GM12878 (cell line): Measurements from ENCODE around the gene BBS4. TPM values are rescaled to one million over a fixed set of nuclear protein-coding genes. Genes with fewer than 3 reads are reported as not detected.

Experiments used
- CREB1 ChIP-seq: IDR thresholded peaks from 2 replicates; pipeline ENCODE4 v1.6.1; 2012; ENCODE audit warnings: low read depth, mild to moderate bottlenecking, inconsistent platforms
- EED ChIP-seq: sonication (generic); IDR thresholded peaks from 2 replicates; pipeline ENCODE4 v1.6.1; 2016; ENCODE audit warnings: antibody characterized with exemption, low read depth
- ETV6 ChIP-seq, 2 experiments: fragments of 450-650 bp in 1 of 2; IDR thresholded peaks in 1 of 2; conservative IDR thresholded peaks in 1 of 2; 2 replicates each; pipeline ENCODE4 v1.6.1; 2014; ENCODE audit warnings: antibody characterized with exemption in 1 of 2, borderline replicate concordance in 1 of 2, low read depth in 1 of 2, mild to moderate bottlenecking in 1 of 2, moderate library complexity in 1 of 2
- GABPA ChIP-seq: IDR thresholded peaks from 2 replicates; pipeline ENCODE4 v1.6.1; 2014; ENCODE audit warnings: antibody characterized with exemption, low read depth, mild to moderate bottlenecking, inconsistent platforms
- HDGF ChIP-seq: fragments of 450-650 bp; IDR thresholded peaks from 2 replicates; pipeline ENCODE4 v1.6.1; 2016; ENCODE audit warnings: antibody characterized with exemption
- IRF4 ChIP-seq: IDR thresholded peaks from 2 replicates; pipeline ENCODE4 v1.6.1; 2011; ENCODE audit warnings: low read depth, low read length
- MYB ChIP-seq: fragments of 150-350 bp; IDR thresholded peaks from 2 replicates; pipeline ENCODE4 v1.6.1; 2014; ENCODE audit warnings: mild to moderate bottlenecking, low read depth, low read length, borderline replicate concordance
- MYC ChIP-seq: IDR thresholded peaks from 2 replicates; pipeline ENCODE4 v1.6.1; 2011; ENCODE audit warnings: mild to moderate bottlenecking, low read length, moderate library complexity, inconsistent platforms; ENCODE audit not compliant: insufficient read depth, insufficient replicate concordance, insufficient read length, severe bottlenecking
- POU2F2 ChIP-seq: IDR thresholded peaks from 3 replicates; pipeline ENCODE4 v1.6.1; 2011; ENCODE audit warnings: low read depth, mild to moderate bottlenecking, low read length, borderline replicate concordance
- SMAD5 ChIP-seq: IDR thresholded peaks from 2 replicates; pipeline ENCODE4 v1.6.1; 2016; ENCODE audit warnings: antibody characterized with exemption, low read depth
- TCF3 ChIP-seq: IDR thresholded peaks from 2 replicates; pipeline ENCODE4 v1.6.1; 2012; ENCODE audit warnings: low read depth, mild to moderate bottlenecking, low read length, borderline replicate concordance; ENCODE audit not compliant: insufficient read depth
- YY1 ChIP-seq: IDR thresholded peaks from 2 replicates; pipeline ENCODE4 v1.6.1; 2011; ENCODE audit warnings: low read depth, mild to moderate bottlenecking, low read length
- polyA plus RNA-seq, 11 experiments: library from polyadenylated mRNA; depleted of rRNA in 4 of 11; unstranded in 6 of 11; stranded (reverse) in 5 of 11; fragments of >200 nt; fragmentation: Nextera tagmentation in 4 of 11; fragmentation: Illumina TruSeq in 1 of 11; extraction: Ambion mirVana in 4 of 11; extraction: Trizol in 1 of 11; gene quantifications; 1 replicate in 1 of 11; 2 replicates in 10 of 11; pipeline versions ENCODE4 v1.2.1 to v1.2.3, GENCODE V29; 2011 to 2016; ENCODE audit warnings: inconsistent platforms in 2 of 11, missing spikeins in 2 of 11, low read depth in 1 of 11
- total RNA-seq, 4 experiments: library from RNA; depleted of rRNA in 3 of 4; stranded (reverse); fragments of >200 nt in 3 of 4; fragmentation: Illumina TruSeq in 1 of 4; extraction: Trizol in 1 of 4; gene quantifications; 2 replicates each; pipeline versions ENCODE4 v1.2.1 to v1.2.3, GENCODE V29; 2013 to 2021
- TF ChIP-seq, protein P1 (sequence below): fragments of 450-650 bp; formaldehyde crosslinking; IDR thresholded peaks from 2 replicates; pipeline ENCODE4 v1.4.0; 2022; ENCODE audit warnings: mild to moderate bottlenecking, moderate library complexity
- TF ChIP-seq, protein P2 (sequence below): fragments of 450-650 bp; IDR thresholded peaks from 2 replicates; pipeline ENCODE4 v1.6.1; 2017; ENCODE audit warnings: mild to moderate bottlenecking, moderate library complexity
- TF ChIP-seq, protein P3 (sequence below): fragments of 450-650 bp; IDR thresholded peaks from 2 replicates; pipeline ENCODE4 v1.6.1; 2018; ENCODE audit warnings: mild to moderate bottlenecking, low read depth, moderate library complexity; ENCODE audit not compliant: partially characterized antibody

The BBS4 gene
- total and polyA plus RNA-seq, 10 of the 15 experiments (the other 5 are each of a cell fraction or from before 2014, with no cell fraction given), result 7.2 to 22.1 (median 9.9) TPM

DNA sequence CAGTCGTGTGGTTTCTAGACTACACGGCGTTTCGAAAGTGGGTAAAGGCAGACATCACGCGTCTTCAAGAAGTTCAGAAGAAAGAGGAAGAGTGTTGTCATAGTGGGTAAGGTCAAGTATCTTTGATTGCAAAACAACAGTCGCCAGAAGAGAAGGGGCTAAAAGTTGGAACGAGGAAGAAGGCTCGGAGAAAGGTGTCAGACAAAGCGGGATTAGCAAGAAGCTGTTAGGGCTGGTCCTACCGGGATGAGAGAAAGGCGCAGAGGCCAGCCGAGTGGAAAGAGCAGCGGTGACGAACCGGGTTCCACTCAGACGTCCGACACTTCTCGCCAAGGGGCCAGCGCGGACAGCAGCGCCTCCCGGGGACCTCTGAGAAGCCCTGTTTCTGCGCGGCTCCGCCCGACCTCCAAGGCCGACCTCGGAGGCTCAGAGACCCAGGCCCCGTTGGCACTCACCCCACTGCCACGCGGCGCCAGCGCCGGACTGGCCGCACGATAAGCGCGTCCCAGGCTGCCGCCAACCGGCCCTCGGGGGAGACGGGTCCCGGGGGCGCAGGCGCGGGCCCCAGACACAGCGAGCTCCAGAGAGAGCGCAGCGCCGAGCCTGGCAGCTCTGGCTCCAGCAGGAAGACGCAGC is 97.1 kb downstream of the BBS4 start (continued):
- TF ChIP-seq MYC, result no peak
- TF ChIP-seq GABPA, result no peak
- 0 out of 2 replicates have a peak, but pooled peaks have one; percentile 26 for TF ChIP-seq IRF4
- TF ChIP-seq, protein P1, sequence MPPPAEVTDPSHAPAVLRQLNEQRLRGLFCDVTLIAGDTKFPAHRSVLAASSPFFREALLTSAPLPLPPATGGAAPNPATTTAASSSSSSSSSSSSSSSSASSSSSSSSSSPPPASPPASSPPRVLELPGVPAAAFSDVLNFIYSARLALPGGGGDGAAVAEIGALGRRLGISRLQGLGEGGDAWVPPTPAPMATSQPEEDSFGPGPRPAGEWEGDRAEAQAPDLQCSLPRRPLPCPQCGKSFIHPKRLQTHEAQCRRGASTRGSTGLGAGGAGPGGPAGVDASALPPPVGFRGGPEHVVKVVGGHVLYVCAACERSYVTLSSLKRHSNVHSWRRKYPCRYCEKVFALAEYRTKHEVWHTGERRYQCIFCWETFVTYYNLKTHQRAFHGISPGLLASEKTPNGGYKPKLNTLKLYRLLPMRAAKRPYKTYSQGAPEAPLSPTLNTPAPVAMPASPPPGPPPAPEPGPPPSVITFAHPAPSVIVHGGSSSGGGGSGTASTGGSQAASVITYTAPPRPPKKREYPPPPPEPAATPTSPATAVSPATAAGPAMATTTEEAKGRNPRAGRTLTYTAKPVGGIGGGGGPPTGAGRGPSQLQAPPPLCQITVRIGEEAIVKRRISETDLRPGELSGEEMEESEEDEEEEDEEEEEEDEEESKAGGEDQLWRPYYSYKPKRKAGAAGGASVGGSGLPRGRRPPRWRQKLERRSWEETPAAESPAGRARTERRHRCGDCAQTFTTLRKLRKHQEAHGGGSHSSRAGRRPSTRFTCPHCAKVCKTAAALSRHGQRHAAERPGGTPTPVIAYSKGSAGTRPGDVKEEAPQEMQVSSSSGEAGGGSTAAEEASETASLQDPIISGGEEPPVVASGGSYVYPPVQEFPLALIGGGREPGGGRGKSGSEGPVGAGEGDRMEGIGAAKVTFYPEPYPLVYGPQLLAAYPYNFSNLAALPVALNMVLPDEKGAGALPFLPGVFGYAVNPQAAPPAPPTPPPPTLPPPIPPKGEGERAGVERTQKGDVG (CRISPR knock-in tag), result no peak
- TF ChIP-seq TCF3, result no peak
- TF ChIP-seq ETV6 (conservative IDR thresholded peaks at IDR 0.05 in 1 of 2, IDR thresholded peaks at IDR 0.05 in 1 of 2; ENCODE audit: borderline replicate concordance in 1 of 2, low read depth in 1 of 2), result no peak
- TF ChIP-seq, protein P2, sequence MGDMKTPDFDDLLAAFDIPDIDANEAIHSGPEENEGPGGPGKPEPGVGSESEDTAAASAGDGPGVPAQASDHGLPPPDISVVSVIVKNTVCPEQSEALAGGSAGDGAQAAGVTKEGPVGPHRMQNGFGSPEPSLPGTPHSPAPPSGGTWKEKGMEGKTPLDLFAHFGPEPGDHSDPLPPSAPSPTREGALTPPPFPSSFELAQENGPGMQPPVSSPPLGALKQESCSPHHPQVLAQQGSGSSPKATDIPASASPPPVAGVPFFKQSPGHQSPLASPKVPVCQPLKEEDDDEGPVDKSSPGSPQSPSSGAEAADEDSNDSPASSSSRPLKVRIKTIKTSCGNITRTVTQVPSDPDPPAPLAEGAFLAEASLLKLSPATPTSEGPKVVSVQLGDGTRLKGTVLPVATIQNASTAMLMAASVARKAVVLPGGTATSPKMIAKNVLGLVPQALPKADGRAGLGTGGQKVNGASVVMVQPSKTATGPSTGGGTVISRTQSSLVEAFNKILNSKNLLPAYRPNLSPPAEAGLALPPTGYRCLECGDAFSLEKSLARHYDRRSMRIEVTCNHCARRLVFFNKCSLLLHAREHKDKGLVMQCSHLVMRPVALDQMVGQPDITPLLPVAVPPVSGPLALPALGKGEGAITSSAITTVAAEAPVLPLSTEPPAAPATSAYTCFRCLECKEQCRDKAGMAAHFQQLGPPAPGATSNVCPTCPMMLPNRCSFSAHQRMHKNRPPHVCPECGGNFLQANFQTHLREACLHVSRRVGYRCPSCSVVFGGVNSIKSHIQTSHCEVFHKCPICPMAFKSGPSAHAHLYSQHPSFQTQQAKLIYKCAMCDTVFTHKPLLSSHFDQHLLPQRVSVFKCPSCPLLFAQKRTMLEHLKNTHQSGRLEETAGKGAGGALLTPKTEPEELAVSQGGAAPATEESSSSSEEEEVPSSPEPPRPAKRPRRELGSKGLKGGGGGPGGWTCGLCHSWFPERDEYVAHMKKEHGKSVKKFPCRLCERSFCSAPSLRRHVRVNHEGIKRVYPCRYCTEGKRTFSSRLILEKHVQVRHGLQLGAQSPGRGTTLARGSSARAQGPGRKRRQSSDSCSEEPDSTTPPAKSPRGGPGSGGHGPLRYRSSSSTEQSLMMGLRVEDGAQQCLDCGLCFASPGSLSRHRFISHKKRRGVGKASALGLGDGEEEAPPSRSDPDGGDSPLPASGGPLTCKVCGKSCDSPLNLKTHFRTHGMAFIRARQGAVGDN, result no peak
- TF ChIP-seq MYB, result no peak
- peak; percentile 71; the same call in 1 of the 2 replicates for TF ChIP-seq CREB1
- TF ChIP-seq POU2F2, result peak; percentile 54; the same call in 1 of the 3 replicates
- TF ChIP-seq, protein P3, sequence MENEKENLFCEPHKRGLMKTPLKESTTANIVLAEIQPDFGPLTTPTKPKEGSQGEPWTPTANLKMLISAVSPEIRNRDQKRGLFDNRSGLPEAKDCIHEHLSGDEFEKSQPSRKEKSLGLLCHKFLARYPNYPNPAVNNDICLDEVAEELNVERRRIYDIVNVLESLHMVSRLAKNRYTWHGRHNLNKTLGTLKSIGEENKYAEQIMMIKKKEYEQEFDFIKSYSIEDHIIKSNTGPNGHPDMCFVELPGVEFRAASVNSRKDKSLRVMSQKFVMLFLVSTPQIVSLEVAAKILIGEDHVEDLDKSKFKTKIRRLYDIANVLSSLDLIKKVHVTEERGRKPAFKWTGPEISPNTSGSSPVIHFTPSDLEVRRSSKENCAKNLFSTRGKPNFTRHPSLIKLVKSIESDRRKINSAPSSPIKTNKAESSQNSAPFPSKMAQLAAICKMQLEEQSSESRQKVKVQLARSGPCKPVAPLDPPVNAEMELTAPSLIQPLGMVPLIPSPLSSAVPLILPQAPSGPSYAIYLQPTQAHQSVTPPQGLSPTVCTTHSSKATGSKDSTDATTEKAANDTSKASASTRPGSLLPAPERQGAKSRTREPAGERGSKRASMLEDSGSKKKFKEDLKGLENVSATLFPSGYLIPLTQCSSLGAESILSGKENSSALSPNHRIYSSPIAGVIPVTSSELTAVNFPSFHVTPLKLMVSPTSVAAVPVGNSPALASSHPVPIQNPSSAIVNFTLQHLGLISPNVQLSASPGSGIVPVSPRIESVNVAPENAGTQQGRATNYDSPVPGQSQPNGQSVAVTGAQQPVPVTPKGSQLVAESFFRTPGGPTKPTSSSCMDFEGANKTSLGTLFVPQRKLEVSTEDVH, result no peak
- peak; percentile 52; the same call in 1 of the 2 replicates for TF ChIP-seq HDGF
- no peak for TF ChIP-seq SMAD5
- TF ChIP-seq EED, result no peak
- TF ChIP-seq YY1, result 0 out of 2 replicates have a peak, but pooled peaks have one; percentile 22
